HepG2 (cell line): ENCODE data around the gene ZBTB20. TPM values are rescaled to one million over a fixed set of nuclear protein-coding genes. Genes with fewer than 3 reads are reported as not detected.

Experiments used
- DR1 ChIP-seq: sonication (generic); formaldehyde crosslinking; IDR thresholded peaks from 2 replicates; pipeline ENCODE4 v1.8.0; 2021; ENCODE audit warnings: mild to moderate bottlenecking, missing genetic modification reagents, inconsistent platforms
- PRDM10 ChIP-seq: sonication (generic); formaldehyde crosslinking; IDR thresholded peaks from 2 replicates; pipeline ENCODE4 v1.4.0; 2020; ENCODE audit warnings: low read depth, missing genetic modification reagents
- PRPF4 ChIP-seq: fragments of 200-400 bp; formaldehyde crosslinking; IDR thresholded peaks from 2 replicates; pipeline ENCODE4 v1.6.1; 2016; ENCODE audit warnings: low read length, low read depth; ENCODE audit not compliant: poor library complexity, severe bottlenecking
- ZNF274 ChIP-seq: sonication (generic); formaldehyde crosslinking; IDR thresholded peaks from 2 replicates; pipeline ENCODE4 v1.5.1; 2020; ENCODE audit warnings: mild to moderate bottlenecking, missing genetic modification reagents
- ZNF609 ChIP-seq: sonication (generic); formaldehyde crosslinking; IDR thresholded peaks from 2 replicates; pipeline ENCODE4 v1.4.0; 2020; ENCODE audit warnings: mild to moderate bottlenecking, missing genetic modification reagents, borderline replicate concordance
- polyA plus RNA-seq, 8 experiments: library from polyadenylated mRNA; depleted of rRNA in 3 of 8; stranded (reverse) in 7 of 8; unstranded in 1 of 8; fragments of >200 nt; fragmentation: Illumina TruSeq in 4 of 8; extraction: Trizol in 4 of 8; gene quantifications; 2 replicates each; pipeline versions ENCODE4 v1.2.1 to v1.2.3, GENCODE V29; 2011 to 2016; ENCODE audit warnings: low read depth in 4 of 8, missing spikeins in 1 of 8, mixed read lengths in 1 of 8; ENCODE audit not compliant: insufficient read depth in 1 of 8
- total RNA-seq, 5 experiments: library from RNA; depleted of rRNA; stranded (reverse); fragments of >200 nt; fragmentation: Illumina TruSeq; extraction: Trizol; gene quantifications; 2 replicates each; pipeline ENCODE4 v1.2.3, GENCODE V29; 2016; ENCODE audit warnings: low read depth in 1 of 5

Gene ZBTB20
- total and polyA plus RNA-seq, 2 of the 13 experiments (the other 11 are each of a cell fraction or from before 2014, with no cell fraction given): 1.9 to 8.8 TPM

GRCh38 chr3:114640126-114640525 lies 507.0 kb downstream of the ZBTB20 start (continued):
- TF ChIP-seq PRDM10 (CRISPR knock-in tag) (no peak), DR1 (CRISPR knock-in tag) (no peak), ZNF274 (no peak), ZNF609 (no peak), PRPF4 (no peak)
